GM23338 (cell line): ENCODE results near the gene P2RX4. TPM values are rescaled to one million over a fixed set of nuclear protein-coding genes. Genes with fewer than 3 reads are reported as not detected.

Experiments used
- ATAC-seq: fragments of 200-7000 bp; cut with Tn5 transposase; 3 replicates; pipeline ENCODE4 v1.9.1; 2020
- DNase-seq: peaks from one replicate; pipeline ENCODE4 v3.0.0-alpha.2; 2015; ENCODE audit warnings: low spot score
- H2AFZ ChIP-seq: fragments of 200-600 bp; sonication (generic); 2 replicates; pipeline ENCODE4 v1.8.0; 2016; ENCODE audit warnings: antibody characterized with exemption, mild to moderate bottlenecking, moderate library complexity
- H3F3A ChIP-seq: fragments of 200-600 bp; sonication (generic); replicated peaks from 2 replicates; pipeline ENCODE4 v1.8.0; 2017; ENCODE audit warnings: antibody characterized with exemption, mixed run types, low read depth
- H3K27ac ChIP-seq: fragments of 200-600 bp; sonication (generic); 2 replicates; pipeline ENCODE4 v1.6.1; 2016; ENCODE audit warnings: low read depth
- H3K27me3 ChIP-seq: fragments of 200-600 bp; sonication (generic); 2 replicates; pipeline ENCODE4 v1.8.0; 2016; ENCODE audit warnings: mild to moderate bottlenecking, mixed run types, moderate library complexity; ENCODE audit not compliant: insufficient read depth
- H3K36me3 ChIP-seq: fragments of 200-600 bp; sonication (generic); 2 replicates; pipeline ENCODE4 v1.8.0; 2016; ENCODE audit warnings: mild to moderate bottlenecking; ENCODE audit not compliant: insufficient read depth
- H3K4me1 ChIP-seq: fragments of 200-600 bp; sonication (generic); 2 replicates; pipeline ENCODE4 v1.8.0; 2016; ENCODE audit warnings: mild to moderate bottlenecking, moderate library complexity; ENCODE audit not compliant: insufficient read depth
- H3K4me2 ChIP-seq: fragments of 200-600 bp; sonication (generic); 2 replicates; pipeline ENCODE4 v1.7.1; 2017; ENCODE audit warnings: mixed run types
- H3K4me3 ChIP-seq: fragments of 200-600 bp; sonication (generic); 2 replicates; pipeline ENCODE4 v1.6.1; 2016; ENCODE audit warnings: mixed run types
- H3K79me2 ChIP-seq: fragments of 200-600 bp; sonication (generic); replicated peaks from 2 replicates; pipeline ENCODE4 v1.8.0; 2017; ENCODE audit warnings: mild to moderate bottlenecking; ENCODE audit not compliant: insufficient read depth
- H3K9me2 ChIP-seq: fragments of 200-600 bp; sonication (generic); 2 replicates; pipeline ENCODE4 v1.8.0; 2017; ENCODE audit not compliant: insufficient read depth
- H4K20me1 ChIP-seq: fragments of 200-600 bp; sonication (generic); replicated peaks from 2 replicates; pipeline ENCODE4 v1.8.0; 2017; ENCODE audit warnings: mild to moderate bottlenecking; ENCODE audit not compliant: insufficient read depth
- H3K27ac Mint-ChIP-seq: 2 replicates; pipeline ENCODE4 v1.8.0; 2020; ENCODE audit warnings: inconsistent platforms, mild to moderate bottlenecking, moderate library complexity, mixed read lengths
- H3K27me3 Mint-ChIP-seq: 3 replicates; pipeline ENCODE4 v1.8.0; 2022; ENCODE audit warnings: low read depth, mild to moderate bottlenecking, moderate library complexity, mixed read lengths, inconsistent platforms; ENCODE audit not compliant: insufficient read depth, poor library complexity
- H3K36me3 Mint-ChIP-seq: 3 replicates; pipeline ENCODE4 v1.8.0; 2021; ENCODE audit warnings: low read depth, mild to moderate bottlenecking, inconsistent platforms, moderate library complexity, mixed read lengths
- H3K4me1 Mint-ChIP-seq: 3 replicates; pipeline ENCODE4 v1.8.0; 2020; ENCODE audit warnings: mild to moderate bottlenecking, inconsistent platforms, mixed read lengths
- H3K4me3 Mint-ChIP-seq: 3 replicates; pipeline ENCODE4 v1.8.0; 2021; ENCODE audit warnings: moderate library complexity, mild to moderate bottlenecking, inconsistent platforms, mixed read lengths
- H3K9me3 Mint-ChIP-seq: 3 replicates; pipeline ENCODE4 v1.8.0; 2020; ENCODE audit warnings: moderate library complexity, mild to moderate bottlenecking, inconsistent platforms, mixed read lengths
- CREB1 ChIP-seq: fragments of 250-450 bp; sonication (Bioruptor Pico); IDR thresholded peaks from 2 replicates; pipeline ENCODE4 v1.5.0; 2020; ENCODE audit warnings: low read depth, mild to moderate bottlenecking, moderate library complexity
- EZH2 ChIP-seq: fragments of 200-600 bp; sonication (generic); IDR thresholded peaks from one replicate; pipeline ENCODE4 v1.8.0; 2017; ENCODE audit warnings: antibody characterized with exemption, mild to moderate bottlenecking, low read depth; ENCODE audit not compliant: unreplicated experiment
- EZH2phosphoT487 ChIP-seq: fragments of 200-600 bp; sonication (generic); IDR thresholded peaks from one replicate; pipeline ENCODE4 v1.8.1; 2018; ENCODE audit warnings: antibody characterized with exemption; ENCODE audit not compliant: unreplicated experiment
- JUNB ChIP-seq: IDR thresholded peaks from one replicate; pipeline ENCODE4 v1.6.1; 2016; ENCODE audit warnings: antibody characterized with exemption; ENCODE audit not compliant: unreplicated experiment
- NANOG ChIP-seq: IDR thresholded peaks from 2 replicates; pipeline ENCODE4 v1.6.1; 2016; ENCODE audit warnings: antibody characterized with exemption, borderline replicate concordance
- POLR2AphosphoS5 ChIP-seq: IDR thresholded peaks from 2 replicates; pipeline ENCODE4 v1.6.1; 2016; ENCODE audit warnings: antibody characterized with exemption, low read depth
- REST ChIP-seq: IDR thresholded peaks from one replicate; pipeline ENCODE4 v1.6.1; 2018; ENCODE audit warnings: antibody characterized with exemption; ENCODE audit not compliant: unreplicated experiment
- STAT1 ChIP-seq: IDR thresholded peaks from one replicate; pipeline ENCODE4 v1.6.1; 2016; ENCODE audit warnings: antibody characterized with exemption; ENCODE audit not compliant: unreplicated experiment
- ZNF114 ChIP-seq: fragments of 250-450 bp; sonication (Bioruptor Pico); IDR thresholded peaks from 2 replicates; pipeline ENCODE4 v1.5.0; 2020; ENCODE audit warnings: mild to moderate bottlenecking, moderate library complexity
- ZNF331 ChIP-seq: fragments of 250-450 bp; sonication (Bioruptor Pico); IDR thresholded peaks from 2 replicates; pipeline ENCODE4 v1.5.0; 2020; ENCODE audit warnings: low read depth, mild to moderate bottlenecking, moderate library complexity
- ZNF462 ChIP-seq: fragments of 250-450 bp; sonication (Bioruptor Pico); IDR thresholded peaks from 2 replicates; pipeline ENCODE4 v1.5.0; 2020; ENCODE audit warnings: mild to moderate bottlenecking, moderate library complexity
- polyA plus RNA-seq: library from polyadenylated mRNA; unstranded; fragments of >200 nt; fragmentation: Nextera tagmentation; extraction: Ambion mirVana; gene quantifications from 2 replicates; pipeline ENCODE4 v1.2.1, GENCODE V29; 2016
- total RNA-seq: library from RNA; depleted of rRNA; stranded (reverse); fragments of >200 nt; shearing (Covaris generic); gene quantifications from 2 replicates; pipeline ENCODE4 v1.2.3, GENCODE V29; 2014
- TF ChIP-seq, protein P1 (sequence below), 2 experiments: fragments of 200-600 bp in 1 of 2; sonication (generic) in 1 of 2; conservative IDR thresholded peaks; 2 replicates each; pipeline versions ENCODE4 v1.5.1 to v1.6.1; 2016 to 2017; ENCODE audit warnings: antibody characterized with exemption in 2 of 2, low read depth in 2 of 2, mild to moderate bottlenecking in 2 of 2, moderate library complexity in 1 of 2
- TF ChIP-seq, protein P2 (sequence below): IDR thresholded peaks from 2 replicates; pipeline ENCODE4 v1.6.1; 2016; ENCODE audit warnings: antibody characterized with exemption

Gene P2RX4
- total and polyA plus RNA-seq, 2 experiments from 2014 or later: 5.6 to 18.9 TPM

DNA sequence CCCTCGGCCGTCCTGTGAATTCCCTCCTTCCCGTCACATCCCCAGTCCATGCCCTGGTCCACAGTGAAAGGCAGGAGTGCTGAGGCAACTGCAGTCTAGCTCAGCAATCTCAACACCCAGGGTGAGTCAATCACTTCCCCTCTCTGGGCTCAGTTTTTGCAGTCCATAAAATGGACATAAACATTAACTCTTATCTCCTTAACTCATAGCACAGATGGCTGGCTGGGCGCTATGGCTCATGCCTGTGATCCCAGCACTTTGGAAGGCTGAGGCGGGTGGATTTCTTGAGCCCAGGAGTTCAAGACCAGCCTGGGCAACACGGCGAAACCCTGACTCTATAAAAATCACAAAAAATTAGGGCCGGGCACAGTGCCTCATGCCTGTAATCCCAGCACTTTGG is 54.2 kb downstream of the P2RX4 start:
- Histone ChIP-seq H3K79me2 (no peaks in the 10 kb centered on the region), H3K36me3 (no peaks in the 10 kb centered on the region; the same call in 1 of the 2 replicates), H3K4me1 (no peaks in the 10 kb centered on the region), H3K9me2 (no peaks in the 10 kb centered on the region), H3K4me2 (no peak overlapping the region), H4K20me1 (peaks cover 5% of the 10 kb centered on the region; the same call in 1 of the 2 replicates), H3K27me3 (no peaks in the 10 kb centered on the region), H3K27ac (no peak overlapping the region), H3K4me3 (no peak overlapping the region), H3F3A (no peaks in the 10 kb centered on the region), H2AFZ (no peak overlapping the region)
- Mint-ChIP-seq H3K36me3 (peaks cover 31% of the 10 kb centered on the region), H3K9me3 (no peaks in the 10 kb centered on the region), H3K27me3 (peaks cover 2% of the 10 kb centered on the region), H3K4me3 (no peak overlapping the region), H3K4me1 (no peaks in the 10 kb centered on the region), H3K27ac (no peak overlapping the region)
- DNase-seq (no peak), ATAC-seq (no peak)
- TF ChIP-seq, protein P1, sequence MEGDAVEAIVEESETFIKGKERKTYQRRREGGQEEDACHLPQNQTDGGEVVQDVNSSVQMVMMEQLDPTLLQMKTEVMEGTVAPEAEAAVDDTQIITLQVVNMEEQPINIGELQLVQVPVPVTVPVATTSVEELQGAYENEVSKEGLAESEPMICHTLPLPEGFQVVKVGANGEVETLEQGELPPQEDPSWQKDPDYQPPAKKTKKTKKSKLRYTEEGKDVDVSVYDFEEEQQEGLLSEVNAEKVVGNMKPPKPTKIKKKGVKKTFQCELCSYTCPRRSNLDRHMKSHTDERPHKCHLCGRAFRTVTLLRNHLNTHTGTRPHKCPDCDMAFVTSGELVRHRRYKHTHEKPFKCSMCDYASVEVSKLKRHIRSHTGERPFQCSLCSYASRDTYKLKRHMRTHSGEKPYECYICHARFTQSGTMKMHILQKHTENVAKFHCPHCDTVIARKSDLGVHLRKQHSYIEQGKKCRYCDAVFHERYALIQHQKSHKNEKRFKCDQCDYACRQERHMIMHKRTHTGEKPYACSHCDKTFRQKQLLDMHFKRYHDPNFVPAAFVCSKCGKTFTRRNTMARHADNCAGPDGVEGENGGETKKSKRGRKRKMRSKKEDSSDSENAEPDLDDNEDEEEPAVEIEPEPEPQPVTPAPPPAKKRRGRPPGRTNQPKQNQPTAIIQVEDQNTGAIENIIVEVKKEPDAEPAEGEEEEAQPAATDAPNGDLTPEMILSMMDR (conservative IDR thresholded peaks at IDR 0.05; ENCODE audit: low read depth in 2 of 2): no peak
- TF ChIP-seq CREB1 (CRISPR knock-in tag) (no peak), ZNF331 (CRISPR knock-in tag) (no peak), EZH2 (no peak), STAT1 (no peak), ZNF114 (no peak), NANOG (no peak), ZNF462 (CRISPR knock-in tag) (no peak), POLR2AphosphoS5 (no peak), JUNB (no peak), REST (no peak), EZH2phosphoT487 (no peak)
- TF ChIP-seq, protein P2, sequence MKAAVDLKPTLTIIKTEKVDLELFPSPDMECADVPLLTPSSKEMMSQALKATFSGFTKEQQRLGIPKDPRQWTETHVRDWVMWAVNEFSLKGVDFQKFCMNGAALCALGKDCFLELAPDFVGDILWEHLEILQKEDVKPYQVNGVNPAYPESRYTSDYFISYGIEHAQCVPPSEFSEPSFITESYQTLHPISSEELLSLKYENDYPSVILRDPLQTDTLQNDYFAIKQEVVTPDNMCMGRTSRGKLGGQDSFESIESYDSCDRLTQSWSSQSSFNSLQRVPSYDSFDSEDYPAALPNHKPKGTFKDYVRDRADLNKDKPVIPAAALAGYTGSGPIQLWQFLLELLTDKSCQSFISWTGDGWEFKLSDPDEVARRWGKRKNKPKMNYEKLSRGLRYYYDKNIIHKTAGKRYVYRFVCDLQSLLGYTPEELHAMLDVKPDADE: no peak
